ENCODE results near the gene CHST11.
"Not testable (repeated sequence)": the region's sequence is repeated elsewhere in the genome, so short reads cannot be mapped to it uniquely, and the experiment has no call there.

CHST11 gene

DNA sequence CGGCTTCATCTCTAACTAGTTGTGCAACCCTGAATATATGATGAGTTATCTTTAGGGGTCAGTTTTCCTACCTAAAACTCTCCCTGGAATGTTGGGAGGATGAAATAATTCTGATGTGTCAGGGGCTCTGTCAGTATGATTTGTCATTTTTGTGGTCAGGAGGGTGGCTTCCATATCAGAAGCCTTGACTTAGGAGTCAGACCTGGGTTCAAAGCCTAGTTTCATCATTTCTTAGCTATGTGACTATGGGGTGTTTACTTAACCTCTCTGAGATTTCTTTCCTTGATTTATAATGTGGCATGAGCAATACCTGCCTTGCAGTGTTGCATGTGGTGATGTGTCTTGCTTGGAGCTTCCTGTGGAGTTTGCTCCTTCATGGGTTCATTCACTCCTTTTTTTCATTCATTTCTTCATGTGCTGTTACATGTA, 146.8 kb downstream of the CHST11 start:
- DNase-seq (ENCODE audit: low read depth in 2 of 2), result no peak

DNA sequence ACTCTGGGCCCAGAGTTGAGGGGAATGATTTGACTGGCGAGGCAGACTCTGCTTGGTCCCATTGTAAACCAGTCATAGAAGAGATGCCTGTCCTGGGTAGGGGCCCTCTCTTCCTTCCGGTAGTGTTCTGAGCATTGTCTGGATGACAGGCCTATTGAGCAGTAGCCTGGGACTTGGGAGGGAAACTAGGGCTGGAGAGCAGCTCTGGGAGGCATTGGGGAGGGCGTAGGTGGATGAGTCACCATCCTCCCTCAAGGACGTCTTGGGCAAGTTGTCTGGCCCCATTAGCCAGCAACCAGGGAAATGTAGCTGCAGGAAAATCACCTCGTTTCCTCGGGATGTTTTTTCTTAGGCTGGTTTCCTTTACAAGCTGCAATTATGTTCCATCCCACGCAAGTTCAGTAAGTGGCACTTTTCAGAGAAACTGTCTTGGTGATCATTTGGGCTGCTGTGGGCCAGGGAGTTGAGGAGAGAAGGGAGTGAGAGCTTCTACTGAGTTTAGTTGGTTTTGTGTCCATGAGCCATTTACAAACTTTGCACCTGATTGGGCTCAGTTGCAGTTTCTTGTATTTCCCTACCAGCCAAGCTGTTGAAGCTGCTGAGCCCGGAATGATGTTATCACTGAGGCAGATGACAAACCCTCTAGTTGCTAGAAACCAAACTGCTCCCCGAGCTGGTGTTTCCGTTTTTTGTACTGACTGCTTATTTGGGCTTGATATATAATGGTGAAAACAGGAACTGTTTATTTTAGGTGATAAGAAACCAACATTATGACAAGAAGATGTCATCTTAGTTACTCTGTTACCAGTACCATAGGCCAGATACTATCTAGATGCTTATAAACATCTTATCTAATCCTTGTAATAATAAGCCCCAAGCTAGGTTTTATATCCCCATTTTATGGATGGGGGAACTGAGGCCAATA, 147.6 kb downstream of the CHST11 start:
- DNase-seq (ENCODE audit: low read depth in 2 of 2), result peak; percentile 5 to 42

DNA sequence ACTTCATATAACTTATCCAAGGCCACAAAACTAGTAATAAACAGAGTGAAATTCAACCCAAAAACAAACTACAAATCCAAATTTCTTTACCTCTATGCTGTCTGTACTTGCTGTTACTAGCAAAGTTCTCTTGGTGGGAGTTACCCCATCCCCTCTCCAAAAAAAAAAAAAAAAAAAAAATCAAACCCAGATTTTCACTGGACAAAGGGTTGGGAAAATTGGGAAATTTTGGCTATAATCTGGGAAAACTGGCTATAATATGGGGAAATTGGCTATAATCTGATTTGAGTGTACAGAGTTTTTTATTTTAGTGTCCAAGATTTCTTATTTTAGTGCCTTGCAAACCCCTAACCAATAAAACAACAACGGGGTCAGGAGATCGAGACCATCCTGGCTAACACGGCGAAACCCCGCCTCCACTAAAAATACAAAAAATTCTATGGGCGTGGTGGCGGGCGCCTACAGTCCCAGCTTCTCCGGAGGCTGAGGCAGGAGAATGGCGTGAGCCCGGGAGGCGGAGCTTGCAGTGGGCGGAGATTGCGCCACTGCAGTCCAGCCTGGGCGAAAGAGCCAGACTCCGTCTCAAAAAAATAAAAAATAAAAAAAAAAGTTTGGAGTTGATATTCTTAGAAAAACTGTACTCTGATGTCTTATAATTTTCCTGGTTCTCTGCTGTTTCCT, 148.4 kb downstream of the CHST11 start:
- no peak for DNase-seq (ENCODE audit: low read depth in 2 of 2)

DNA sequence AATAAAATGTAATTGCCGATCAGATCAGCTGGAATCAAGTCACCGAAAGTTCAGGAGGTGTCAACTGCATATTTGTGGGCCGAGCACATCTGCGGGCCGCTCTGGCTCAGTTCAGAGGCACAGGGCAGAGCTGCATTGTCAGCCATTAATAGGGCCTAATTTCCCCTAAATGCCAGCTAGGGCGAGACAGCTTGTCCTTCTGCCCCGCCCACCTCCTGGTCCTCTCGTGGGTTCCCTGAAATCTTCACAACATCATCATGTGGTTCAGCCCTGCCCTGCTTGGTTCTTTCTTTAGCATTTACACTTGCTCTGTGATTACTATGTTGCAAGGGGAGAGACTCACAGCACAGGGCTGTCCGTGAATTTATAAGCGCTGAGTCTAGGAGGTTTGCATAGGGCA, 148.9 kb downstream of the CHST11 start:
- no peak for DNase-seq (ENCODE audit: low read depth in 2 of 2)

DNA sequence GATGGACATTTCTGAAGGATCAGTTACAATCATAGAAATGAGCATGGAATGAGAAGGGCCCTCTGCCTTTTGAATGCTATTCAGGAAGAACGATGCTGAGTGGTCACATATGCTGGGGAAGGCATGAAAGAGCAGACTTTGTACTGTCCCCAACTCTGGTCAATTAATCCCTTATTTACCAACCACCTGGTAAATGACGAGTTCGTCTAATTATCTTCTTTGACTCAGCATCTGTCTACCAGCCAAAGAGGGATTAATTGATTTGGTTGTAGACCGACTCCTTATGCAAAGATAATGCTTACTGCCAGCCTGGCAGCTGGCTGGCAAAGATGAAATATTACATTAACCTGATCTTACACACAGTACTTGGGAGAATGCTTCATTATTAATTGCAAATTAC, 152.2 kb downstream of the CHST11 start:
- no peak for DNase-seq (ENCODE audit: low read depth in 2 of 2)

DNA sequence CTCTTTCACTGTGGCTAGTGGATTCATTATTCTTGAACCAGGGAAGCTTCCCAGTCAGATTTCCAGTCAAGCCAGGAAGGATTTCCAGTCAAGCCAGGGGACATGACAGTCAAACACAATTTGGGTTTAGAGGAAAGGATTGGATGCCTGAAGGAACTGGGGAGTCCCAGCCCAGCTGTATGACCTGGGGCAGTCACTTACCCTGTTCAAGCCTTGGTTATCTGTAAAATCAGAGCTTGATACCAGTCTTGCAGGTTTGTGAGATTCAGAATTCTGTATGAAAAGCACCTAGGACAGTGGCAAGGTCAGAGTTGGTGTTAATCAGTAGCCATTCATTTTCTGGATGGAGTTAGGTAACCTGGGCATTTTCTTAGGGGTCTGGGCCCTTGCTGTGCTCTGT, 152.7 kb downstream of the CHST11 start:
- DNase-seq (ENCODE audit: low read depth in 2 of 2), result no peak

DNA sequence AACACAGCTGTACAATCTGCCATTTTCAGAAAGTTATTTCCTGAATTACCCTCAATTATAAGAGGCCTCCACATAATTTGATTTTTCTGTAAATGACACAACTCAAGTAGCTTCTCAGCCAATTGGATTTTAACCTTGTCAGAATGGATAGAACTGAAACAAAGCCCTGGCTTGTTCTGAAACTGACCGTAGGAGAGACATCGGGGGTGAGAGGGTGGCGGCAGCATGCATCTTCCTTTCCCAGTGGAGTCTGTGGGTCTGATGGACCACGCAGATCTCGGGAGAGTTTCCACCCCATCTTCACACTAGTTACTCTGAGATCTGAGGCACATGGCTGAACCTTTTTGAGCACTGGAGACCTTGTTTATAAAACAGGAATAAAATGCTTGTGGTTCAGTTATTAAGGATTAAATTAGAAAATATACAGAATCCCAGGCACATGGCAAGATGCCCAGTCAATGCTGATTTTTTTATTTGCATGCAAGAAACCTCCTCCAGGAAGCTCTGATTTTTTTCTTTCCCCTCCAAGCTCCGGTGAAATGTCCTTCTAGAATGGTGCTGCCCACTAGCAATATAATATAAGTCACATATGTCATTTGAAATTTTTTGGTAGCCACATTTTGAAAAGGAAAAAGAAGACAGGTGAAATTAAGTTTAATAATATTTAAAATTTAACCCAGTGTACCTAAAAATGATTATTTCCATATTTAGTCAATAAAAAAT, 153.9 kb downstream of the CHST11 start:
- DNase-seq (ENCODE audit: low read depth in 2 of 2), result no peak

DNA sequence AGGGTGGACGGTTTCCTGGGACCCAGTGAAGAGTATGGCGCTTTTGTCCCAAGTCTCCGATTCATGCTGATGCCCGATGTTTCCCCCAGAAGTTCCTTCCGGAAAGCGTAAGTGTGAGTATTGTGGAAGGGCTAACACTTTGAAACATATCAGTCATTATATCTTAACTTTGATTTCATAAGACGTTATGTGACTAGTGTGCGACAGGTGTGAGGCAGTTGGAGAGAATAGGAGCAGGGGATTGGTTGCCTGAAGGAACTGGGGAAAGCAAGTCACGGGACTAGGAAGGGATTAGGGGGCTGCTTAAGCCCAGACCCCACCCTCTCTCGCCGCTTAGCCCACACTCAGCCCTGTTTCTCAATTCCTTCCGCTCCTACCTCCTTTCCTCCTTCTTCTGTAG, 154.9 kb downstream of the CHST11 start:
- DNase-seq (ENCODE audit: low read depth in 2 of 2), result no peak

DNA sequence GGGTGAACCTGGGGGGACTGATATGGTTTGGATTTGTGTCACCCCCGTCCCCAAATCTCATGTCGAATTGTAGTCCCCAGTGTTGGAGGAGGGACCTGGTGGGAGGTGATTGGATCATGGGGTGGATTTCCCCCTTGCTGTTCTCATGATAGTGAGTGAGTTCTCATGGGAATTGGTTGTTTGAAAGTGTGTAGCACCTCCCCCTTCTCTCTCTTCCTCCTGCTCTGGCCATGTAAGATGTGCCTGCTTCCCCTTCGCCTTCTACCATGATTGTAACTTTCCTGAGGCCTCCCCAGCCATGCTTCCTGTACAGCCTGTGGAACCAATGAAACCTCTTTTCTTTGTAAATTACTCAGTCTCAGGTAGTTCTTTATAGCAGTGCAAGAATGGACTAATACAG, 156.6 kb downstream of the CHST11 start:
- DNase-seq (ENCODE audit: low read depth in 2 of 2), result not testable (repeated sequence)

DNA sequence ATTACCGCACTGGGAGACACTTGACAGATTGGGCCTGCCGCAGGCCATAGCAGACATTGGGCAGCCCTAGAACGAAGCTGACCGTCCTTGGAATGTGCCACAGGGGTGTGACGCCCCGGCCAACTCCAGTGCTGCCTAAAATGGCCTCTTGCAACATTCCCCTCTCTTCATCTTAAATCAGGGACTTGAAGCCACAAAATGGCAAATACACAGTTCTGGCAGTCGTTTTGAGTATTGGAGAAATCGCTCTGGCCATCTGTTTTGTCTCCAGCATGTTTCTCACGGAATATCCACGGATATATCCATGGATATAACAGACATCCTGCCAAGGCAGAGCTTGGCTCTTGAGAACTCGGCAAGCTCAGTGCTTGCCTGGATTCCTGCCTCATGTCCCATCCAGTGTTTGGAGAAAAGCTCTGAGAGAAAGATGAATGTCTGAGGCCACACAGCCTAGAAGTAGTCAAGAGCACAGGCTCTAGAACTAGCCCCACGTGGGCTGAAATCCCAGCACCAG, 158.4 kb downstream of the CHST11 start:
- no peak for DNase-seq (ENCODE audit: low read depth in 2 of 2)

DNA sequence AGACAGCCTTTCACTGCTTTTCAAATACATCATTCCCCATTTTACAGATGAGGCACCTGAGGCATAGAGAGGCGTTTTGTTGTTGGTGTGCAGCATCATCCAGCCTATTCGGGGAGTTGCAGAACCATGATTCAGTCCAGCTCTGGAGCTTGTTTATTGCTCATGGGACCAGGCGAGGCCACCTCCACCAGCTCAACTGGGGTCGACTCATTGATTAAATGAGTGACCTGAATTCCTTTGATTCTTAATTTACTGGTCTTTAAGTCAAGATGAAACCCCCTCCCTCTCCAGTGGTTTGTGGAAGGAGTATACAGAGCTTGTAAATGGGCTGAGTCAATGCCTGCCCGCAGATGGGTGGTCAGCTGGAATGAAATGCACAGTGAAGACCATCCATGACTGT, 161.9 kb downstream of the CHST11 start:
- DNase-seq (ENCODE audit: low read depth in 2 of 2), result no peak

DNA sequence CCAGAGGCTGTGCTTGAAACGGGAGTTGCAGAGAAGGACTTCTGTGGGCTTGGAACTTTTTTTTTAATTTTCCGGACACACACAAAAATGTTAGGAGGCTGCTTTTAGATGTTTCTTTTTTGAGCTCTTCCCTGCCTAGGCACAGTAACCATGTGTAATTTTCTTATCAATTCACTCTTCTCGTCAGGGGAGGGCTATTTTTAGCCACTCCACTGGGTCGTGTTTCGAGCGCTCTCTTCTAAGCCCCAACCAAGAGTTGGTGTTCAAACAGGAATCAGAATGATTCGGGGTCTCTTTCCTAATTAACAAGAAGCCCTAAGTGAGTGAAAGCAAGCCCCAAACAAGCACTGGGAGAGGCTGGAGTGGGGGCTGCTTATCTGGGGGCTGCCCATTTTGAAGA, 162.6 kb downstream of the CHST11 start:
- DNase-seq (ENCODE audit: low read depth in 2 of 2), result no peak

DNA sequence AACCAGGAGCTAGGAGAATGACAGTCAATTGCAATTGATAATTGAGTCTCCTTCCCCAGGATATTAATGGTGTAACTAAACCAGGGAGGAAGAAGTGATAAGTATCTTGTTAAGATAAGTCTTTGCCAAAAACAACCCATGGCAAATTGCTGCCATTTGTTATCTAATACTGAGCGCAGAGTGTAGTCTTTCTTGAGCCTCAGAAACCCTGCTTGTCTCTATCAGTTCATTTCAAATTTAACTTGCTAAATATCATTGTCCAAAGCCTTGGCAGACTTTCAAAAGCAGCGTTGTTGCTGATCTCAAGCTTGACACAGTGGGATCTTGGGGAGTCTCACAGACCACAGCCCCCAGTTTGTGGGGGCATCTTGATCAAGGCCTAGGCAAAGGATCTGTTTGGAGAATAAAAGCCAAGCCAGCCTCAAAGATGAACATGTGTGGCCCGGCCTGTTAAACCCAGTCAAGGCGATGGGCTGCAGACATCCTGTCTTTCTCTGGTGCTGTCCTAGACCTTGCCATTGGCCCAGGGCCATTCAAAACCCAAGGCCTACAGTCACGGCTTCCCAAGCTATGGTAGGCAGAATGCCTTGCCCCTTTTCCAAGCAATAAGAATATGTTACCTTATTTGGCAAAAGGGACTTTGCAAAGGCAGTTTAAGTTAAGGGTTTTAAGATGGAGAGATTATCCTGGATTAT, 164.2 kb downstream of the CHST11 start:
- DNase-seq (ENCODE audit: low read depth in 2 of 2), result no peak

DNA sequence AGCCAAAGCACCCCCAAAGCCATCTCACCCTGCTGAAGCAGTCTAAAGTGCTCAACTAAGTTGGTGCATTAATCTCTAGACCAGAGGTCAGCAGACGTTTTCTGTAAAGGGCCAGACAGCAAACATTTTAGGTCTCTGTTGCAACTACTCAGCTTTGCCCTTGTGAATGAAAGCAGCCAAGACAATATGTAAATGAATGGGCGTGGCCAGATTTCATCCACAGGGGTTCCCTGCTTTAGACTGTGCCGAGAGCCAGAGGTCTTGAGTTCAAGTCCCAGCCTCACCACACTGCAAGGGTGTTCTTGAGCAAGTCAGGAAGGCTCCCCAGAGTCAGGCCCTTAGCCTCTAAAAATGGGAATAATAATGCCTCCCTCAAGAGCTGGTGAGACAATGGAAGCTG, 166.2 kb downstream of the CHST11 start:
- DNase-seq (ENCODE audit: low read depth in 2 of 2), result no peak

DNA sequence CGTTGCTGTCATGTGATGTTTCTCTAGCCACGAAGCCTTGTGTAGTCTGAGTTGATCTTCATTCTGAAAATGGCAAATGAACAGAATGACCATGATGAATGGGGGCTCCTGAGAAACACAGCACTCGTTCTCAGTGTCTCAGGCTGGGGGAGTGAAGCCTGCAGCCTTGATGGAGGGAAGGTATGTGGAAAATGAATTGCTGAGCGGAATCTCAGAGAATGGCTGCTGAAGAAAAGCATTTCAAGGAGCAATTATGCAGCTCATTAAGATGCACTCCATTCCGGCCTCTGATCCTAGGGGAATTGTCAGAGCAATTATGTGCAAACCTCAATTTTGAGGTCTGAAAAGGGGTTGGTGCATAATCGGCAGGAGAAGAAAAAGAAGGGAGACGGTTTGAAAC, 167.1 kb downstream of the CHST11 start:
- no peak for DNase-seq (ENCODE audit: low read depth in 2 of 2)

DNA sequence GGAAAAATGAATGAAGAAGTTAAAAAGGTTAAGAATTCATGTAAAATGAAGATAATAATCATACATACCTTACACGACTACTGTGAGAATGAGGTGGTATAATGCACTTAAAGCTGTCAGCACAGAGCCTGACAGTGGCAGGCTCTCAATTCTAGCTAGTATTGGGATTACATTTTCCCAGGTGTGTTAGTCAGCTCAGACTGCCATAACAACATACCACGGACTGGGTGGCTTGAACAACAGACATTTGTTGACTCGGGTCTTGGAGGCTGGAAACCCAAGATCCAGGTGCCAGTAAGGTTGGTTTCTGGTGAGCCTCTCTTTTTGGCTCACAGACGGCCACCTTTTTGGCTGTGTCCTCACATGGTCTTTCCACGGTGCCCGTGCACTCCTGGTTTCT, 167.8 kb downstream of the CHST11 start:
- DNase-seq (ENCODE audit: low read depth in 2 of 2), result no peak

DNA sequence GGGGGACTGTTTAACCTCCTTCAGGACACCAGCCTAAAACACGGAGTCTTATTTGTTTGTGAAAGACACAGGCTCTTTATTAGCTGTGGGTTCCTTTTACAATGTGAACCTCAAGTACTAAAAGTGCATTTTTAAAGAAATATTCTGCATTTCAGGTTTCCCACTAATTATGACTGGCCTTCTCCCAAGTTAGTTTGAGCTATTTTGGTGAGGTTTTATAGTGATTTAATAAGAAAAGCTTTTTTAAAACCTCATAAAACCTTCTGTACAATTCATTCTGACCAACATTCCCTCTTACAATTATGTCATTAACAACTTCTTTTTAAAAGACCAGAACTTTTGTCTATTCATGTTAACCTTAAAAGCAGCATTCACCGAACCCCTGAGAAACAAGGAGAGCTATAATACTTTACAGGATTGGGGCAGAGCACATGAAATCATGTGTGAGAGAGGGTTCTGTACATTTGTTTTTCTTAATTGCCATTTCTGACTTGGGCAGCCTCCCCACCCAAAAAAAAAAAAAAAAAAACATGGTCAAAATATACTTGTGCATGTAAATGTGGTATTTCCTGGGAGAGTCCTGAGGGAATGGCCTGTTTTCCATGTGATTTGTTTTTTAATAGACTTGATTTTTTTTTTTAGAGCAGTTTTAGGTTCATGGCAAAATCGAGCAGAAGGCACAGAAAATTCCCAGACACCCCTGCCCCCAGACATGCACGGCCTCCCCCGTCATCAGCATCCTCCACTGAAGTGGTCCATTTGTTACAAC, 169.5 kb downstream of the CHST11 start:
- DNase-seq (ENCODE audit: low read depth in 2 of 2), result no peak

DNA sequence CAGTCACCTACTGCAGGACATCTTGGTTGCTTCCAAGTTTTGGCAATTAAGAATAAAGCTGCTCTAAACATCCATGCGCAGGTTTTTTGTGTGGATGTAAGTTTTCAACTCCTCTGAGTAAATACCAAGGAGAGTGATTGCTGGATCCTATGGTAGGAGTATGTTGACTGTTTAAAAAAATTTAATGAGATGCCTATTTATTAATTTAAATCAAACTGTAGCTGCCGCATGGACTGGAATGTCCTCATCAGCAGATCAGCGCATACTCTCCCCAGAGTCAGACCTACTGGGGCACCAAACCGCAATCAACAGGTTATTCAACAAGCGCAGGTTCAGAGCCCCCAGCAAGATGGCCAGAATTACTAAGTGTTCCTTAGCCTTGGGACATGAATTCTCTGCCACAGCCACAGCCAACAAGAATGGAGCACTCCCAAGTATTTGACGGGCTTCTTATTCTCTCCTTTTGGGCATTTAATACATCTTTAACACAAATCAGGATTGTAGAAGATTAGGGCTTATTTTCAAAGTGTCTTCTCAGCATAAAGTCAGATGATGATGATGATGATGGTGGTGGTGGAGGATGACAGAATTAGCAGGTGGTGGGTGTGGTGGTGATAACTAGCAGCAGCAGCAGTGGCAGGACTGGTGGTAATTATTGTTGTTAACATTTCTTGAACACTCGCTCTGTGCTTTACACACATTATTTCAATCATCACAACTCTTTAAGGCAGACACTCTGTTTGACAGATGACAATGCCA, 170.7 kb downstream of the CHST11 start:
- no peak for DNase-seq (ENCODE audit: low read depth in 2 of 2)

DNA sequence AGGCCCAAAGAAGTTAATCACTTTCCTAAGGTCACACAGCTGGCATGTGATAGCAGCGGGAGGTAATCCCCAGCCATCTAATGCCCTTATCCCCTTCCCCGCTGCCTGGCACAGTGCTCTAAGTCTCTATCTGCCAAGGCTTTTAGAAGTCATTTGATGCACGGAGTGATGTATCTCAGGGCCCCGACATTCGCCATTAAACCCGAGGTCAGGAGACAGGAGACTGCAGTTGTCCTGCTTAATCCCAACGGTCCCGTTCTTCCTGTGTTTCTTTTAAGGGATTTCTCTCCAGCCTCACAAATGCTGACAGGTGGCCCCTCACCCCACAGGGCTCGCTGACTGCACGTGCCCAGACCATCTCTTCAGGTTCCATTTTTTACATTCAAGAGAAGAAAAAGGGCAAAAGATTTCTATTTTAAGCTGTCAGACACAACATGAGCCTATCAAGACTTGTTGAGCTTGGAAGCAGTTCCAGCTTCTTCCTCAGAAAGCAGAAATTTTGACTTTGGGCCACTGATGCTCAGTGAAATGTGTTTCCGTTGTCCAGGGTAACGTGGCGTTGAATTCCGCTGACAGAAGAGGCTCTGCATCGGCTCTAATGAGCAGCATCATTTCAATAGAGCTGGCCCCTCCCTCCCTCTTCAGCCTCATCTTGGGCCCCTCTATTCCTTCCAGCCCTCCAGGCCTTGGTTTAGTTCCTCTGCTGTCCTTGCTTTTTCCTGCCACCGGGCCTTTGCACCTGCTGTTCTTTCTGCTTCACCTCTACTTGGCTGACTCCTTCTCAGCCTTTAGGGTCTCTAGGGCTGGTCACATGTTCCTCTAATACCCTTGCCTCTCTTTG, 171.5 kb downstream of the CHST11 start:
- no peak for DNase-seq (ENCODE audit: low read depth in 2 of 2)
